HepG2 (cell line): ENCODE data around the gene SFI1. TPM values are rescaled to one million over a fixed set of nuclear protein-coding genes. Genes with fewer than 3 reads are reported as not detected.

Source experiments
- ATAC-seq: fragments of 200-7000 bp; cut with Tn5 transposase; 3 replicates; pipeline ENCODE4 v1.9.1; 2020; ENCODE audit warnings: mild to moderate bottlenecking, moderate library complexity
- BruUV-seq: library from RNA; stranded (reverse); fragments of 400-500 nt; replicated peaks from 2 replicates; lab custom pipeline; 2021; lab: Mats Ljungman, UMichigan
- CTCF ChIA-PET: fragments of 300-600 bp; formaldehyde crosslinking; extraction: SDS; loops from one replicate; lab custom pipeline; 2021; ENCODE audit warnings: low total read pairs, inconsistent platforms, low intra/inter-chr PET ratio; lab: Yijun Ruan, JAX
- POLR2A ChIA-PET: fragments of 350-600 bp; sonication (Branson Sonifier 250); formaldehyde crosslinking; loops from one replicate; lab custom pipeline; 2020; ENCODE audit warnings: antibody characterized with exemption, inconsistent platforms; lab: Yijun Ruan, JAX
- DNase-seq: peaks from one replicate; pipeline ENCODE4 v3.0.0-alpha.2; 2015; ENCODE audit warnings: low spot score
- FAIRE-seq: peaks from 3 replicates; lab custom pipeline; 2011; peaks lifted over from hg19 to GRCh38; lab: Jason Lieb, UNC
- H2AFZ ChIP-seq: one replicate; pipeline ENCODE4 v1.6.1; 2011; ENCODE audit warnings: low read length, inconsistent platforms
- H3K27ac ChIP-seq: fragments of 300-600 bp; 3 replicates; pipeline ENCODE4 v1.8.0; 2011; ENCODE audit warnings: mixed run types, mild to moderate bottlenecking, mixed read lengths, low read length, inconsistent platforms; ENCODE audit not compliant: insufficient read depth; ENCODE audit errors: extremely low read length
- H3K27me3 ChIP-seq, 2 experiments: fragments of 200-600 bp in 1 of 2; 2 replicates in 1 of 2; 3 replicates in 1 of 2; pipeline versions ENCODE4 v1.6.0 to v1.8.0; 2011; ENCODE audit warnings: low read length in 2 of 2, mild to moderate bottlenecking in 2 of 2, moderate library complexity in 2 of 2, inconsistent platforms in 1 of 2; ENCODE audit not compliant: insufficient read depth in 2 of 2, control insufficient read depth in 1 of 2
- H3K36me3 ChIP-seq, 2 experiments: fragments of 200-600 bp in 1 of 2; replicated peaks in 1 of 2; 2 replicates in 1 of 2; 3 replicates in 1 of 2; pipeline versions ENCODE4 v1.5.1 to v1.8.0; 2011; ENCODE audit warnings: low read length in 2 of 2, inconsistent platforms in 1 of 2; ENCODE audit not compliant: insufficient read depth in 2 of 2, control insufficient read depth in 1 of 2
- H3K4me1 ChIP-seq: 2 replicates; pipeline ENCODE4 v1.5.1; 2012; ENCODE audit warnings: low read length, inconsistent platforms; ENCODE audit not compliant: insufficient read depth
- H3K4me2 ChIP-seq: 2 replicates; pipeline ENCODE4 v1.6.0; 2011; ENCODE audit warnings: low read depth, low read length, inconsistent platforms
- H3K4me3 ChIP-seq, 3 experiments: fragments of 200-600 bp in 1 of 3; sonication (generic), shearing (Covaris generic) in 1 of 3; replicated peaks in 1 of 3; 2 replicates each; pipeline ENCODE4 v1.5.1; 2011 to 2016; ENCODE audit warnings: low read length in 3 of 3, inconsistent platforms in 2 of 3, low read depth in 2 of 3, mild to moderate bottlenecking in 2 of 3, control low read depth in 1 of 3, mixed read lengths in 1 of 3; ENCODE audit not compliant: insufficient read depth in 1 of 3
- H3K79me2 ChIP-seq: one replicate; pipeline ENCODE4 v1.6.1; 2011; ENCODE audit warnings: low read length, inconsistent platforms; ENCODE audit not compliant: insufficient read depth
- H3K9ac ChIP-seq: 2 replicates; pipeline ENCODE4 v1.6.0; 2011; ENCODE audit warnings: mild to moderate bottlenecking, low read depth, low read length, inconsistent platforms; ENCODE audit not compliant: insufficient read depth
- H3K9me3 ChIP-seq: 2 replicates; pipeline ENCODE4 v1.5.1; 2012; ENCODE audit warnings: mild to moderate bottlenecking, low read length
- H4K20me1 ChIP-seq: 2 replicates; pipeline ENCODE4 v1.6.0; 2011; ENCODE audit warnings: inconsistent platforms, mild to moderate bottlenecking, low read length, moderate library complexity; ENCODE audit not compliant: insufficient read depth
- CBX1 ChIP-seq: IDR thresholded peaks from one replicate; pipeline ENCODE4 v1.6.1; 2016; ENCODE audit warnings: antibody characterized with exemption, low read depth
- HDAC2 ChIP-seq: sonication (generic); formaldehyde crosslinking; IDR thresholded peaks from 2 replicates; pipeline ENCODE4 v1.4.0; 2020; ENCODE audit warnings: missing genetic modification reagents
- NFE2L1 ChIP-seq: sonication (generic); formaldehyde crosslinking; IDR thresholded peaks from 2 replicates; pipeline ENCODE4 v1.4.0; 2020; ENCODE audit warnings: missing genetic modification reagents, mild to moderate bottlenecking, borderline replicate concordance
- SOX5 ChIP-seq: IDR thresholded peaks from 2 replicates; pipeline ENCODE4 v1.6.1; 2016; ENCODE audit warnings: borderline replicate concordance
- TAF15 ChIP-seq: fragments of 200-400 bp; formaldehyde crosslinking; IDR thresholded peaks from one replicate; pipeline ENCODE4 v1.6.1; 2018; ENCODE audit warnings: mild to moderate bottlenecking, low read depth, low read length; ENCODE audit not compliant: poor library complexity, severe bottlenecking
- ZNF121 ChIP-seq: sonication (generic); formaldehyde crosslinking; IDR thresholded peaks from 2 replicates; pipeline ENCODE4 v1.5.0; 2020; ENCODE audit warnings: mild to moderate bottlenecking, missing genetic modification reagents
- ZNF501 ChIP-seq: sonication (generic); formaldehyde crosslinking; IDR thresholded peaks from 2 replicates; pipeline ENCODE4 v1.5.1; 2020; ENCODE audit warnings: mild to moderate bottlenecking, moderate library complexity, missing genetic modification reagents
- ZNF629 ChIP-seq: sonication (generic); formaldehyde crosslinking; conservative IDR thresholded peaks from 2 replicates; pipeline ENCODE4 v1.5.0; 2020; ENCODE audit warnings: missing genetic modification reagents
- WGBS: methylation state at CpG from one replicate; pipeline ENCODE4 v1.1.6; 2017; ENCODE audit warnings: low lambda C conversion rate; 5-methylcytosine and 5-hydroxymethylcytosine counted together
- in situ Hi-C: cut with HindIII; loops from 2 replicates; pipeline ENCODE4 v1.10.0; 2017; ENCODE audit warnings: low pct_unique_long_range_greater_than_20kb; ENCODE audit not compliant: extremely low pct_ligation_motif_present
- intact Hi-C: fragments of 100-400 bp; cut with micrococcal nuclease; formaldehyde crosslinking; loops from one replicate; pipeline ENCODE4 v1.10.0; 2022; ENCODE audit not compliant: unreplicated experiment
- polyA plus RNA-seq, 8 experiments: library from polyadenylated mRNA; depleted of rRNA in 3 of 8; stranded (reverse) in 7 of 8; unstranded in 1 of 8; fragments of >200 nt; fragmentation: Illumina TruSeq in 4 of 8; extraction: Trizol in 4 of 8; gene quantifications; 2 replicates each; pipeline versions ENCODE4 v1.2.1 to v1.2.3, GENCODE V29; 2011 to 2016; ENCODE audit warnings: low read depth in 4 of 8, missing spikeins in 1 of 8, mixed read lengths in 1 of 8; ENCODE audit not compliant: insufficient read depth in 1 of 8
- total RNA-seq, 5 experiments: library from RNA; depleted of rRNA; stranded (reverse); fragments of >200 nt; fragmentation: Illumina TruSeq; extraction: Trizol; gene quantifications; 2 replicates each; pipeline ENCODE4 v1.2.3, GENCODE V29; 2016; ENCODE audit warnings: low read depth in 1 of 5
- TF ChIP-seq, protein P1 (sequence below): sonication (generic); formaldehyde crosslinking; IDR thresholded peaks from 2 replicates; pipeline ENCODE4 v1.4.0; 2020; ENCODE audit warnings: missing genetic modification reagents; ENCODE audit errors: not compliant biosample characterization
- TF ChIP-seq, protein P2 (sequence below): IDR thresholded peaks from 2 replicates; pipeline ENCODE4 v1.6.1; 2016; ENCODE audit warnings: low read depth
- TF ChIP-seq, protein P3 (sequence below): sonication (generic); formaldehyde crosslinking; IDR thresholded peaks from 2 replicates; pipeline ENCODE4 v1.4.0; 2020; ENCODE audit warnings: low read depth, mild to moderate bottlenecking, missing genetic modification reagents
- TF ChIP-seq, protein P4 (sequence below): sonication (generic); formaldehyde crosslinking; IDR thresholded peaks from 2 replicates; pipeline ENCODE4; 2020; ENCODE audit warnings: missing genetic modification reagents, mild to moderate bottlenecking, borderline replicate concordance
- TF ChIP-seq, protein P5 (sequence below): sonication (generic); formaldehyde crosslinking; IDR thresholded peaks from 2 replicates; pipeline ENCODE4 v1.5.1; 2020; ENCODE audit warnings: mild to moderate bottlenecking, missing genetic modification reagents, moderate library complexity

SFI1 gene
- total and polyA plus RNA-seq, 2 of the 13 experiments (the other 11 are each of a cell fraction or from before 2014, with no cell fraction given): 20.5 to 40.1 TPM

DNA sequence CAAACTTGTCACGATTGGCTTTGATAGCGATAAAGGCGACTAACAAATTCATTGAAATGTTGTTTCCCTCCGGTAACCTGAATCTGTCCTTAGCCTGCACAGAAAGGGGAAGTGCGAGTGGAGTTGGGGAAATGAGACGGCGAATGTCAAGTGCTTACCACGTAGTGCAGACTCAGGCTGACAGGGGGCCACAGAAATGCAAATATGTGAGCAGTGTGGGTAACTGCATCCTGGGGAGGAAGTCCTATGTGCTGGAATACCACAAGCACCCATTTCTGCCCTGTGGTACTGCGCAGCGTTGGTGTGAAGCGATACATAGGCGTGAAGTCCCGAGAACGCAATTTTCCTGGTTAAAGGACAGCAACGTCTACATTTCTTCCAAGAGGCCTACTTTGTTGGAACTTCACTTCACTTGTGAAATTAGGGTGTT is 5.8 kb upstream of the SFI1 start (continued):
- peak; percentile 10; the same call in 1 of the 2 replicates for TF ChIP-seq ZNF501 (CRISPR knock-in tag)
- TF ChIP-seq NFE2L1 (CRISPR knock-in tag): no peak
- TF ChIP-seq, protein P1, sequence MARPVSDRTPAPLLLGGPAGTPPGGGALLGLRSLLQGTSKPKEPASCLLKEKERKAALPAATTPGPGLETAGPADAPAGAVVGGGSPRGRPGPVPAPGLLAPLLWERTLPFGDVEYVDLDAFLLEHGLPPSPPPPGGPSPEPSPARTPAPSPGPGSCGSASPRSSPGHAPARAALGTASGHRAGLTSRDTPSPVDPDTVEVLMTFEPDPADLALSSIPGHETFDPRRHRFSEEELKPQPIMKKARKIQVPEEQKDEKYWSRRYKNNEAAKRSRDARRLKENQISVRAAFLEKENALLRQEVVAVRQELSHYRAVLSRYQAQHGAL (CRISPR knock-in tag): peak; percentile 52
- TF ChIP-seq HDAC2: 0 out of 2 replicates have a peak, but pooled peaks have one; percentile 10
- TF ChIP-seq, protein P2, sequence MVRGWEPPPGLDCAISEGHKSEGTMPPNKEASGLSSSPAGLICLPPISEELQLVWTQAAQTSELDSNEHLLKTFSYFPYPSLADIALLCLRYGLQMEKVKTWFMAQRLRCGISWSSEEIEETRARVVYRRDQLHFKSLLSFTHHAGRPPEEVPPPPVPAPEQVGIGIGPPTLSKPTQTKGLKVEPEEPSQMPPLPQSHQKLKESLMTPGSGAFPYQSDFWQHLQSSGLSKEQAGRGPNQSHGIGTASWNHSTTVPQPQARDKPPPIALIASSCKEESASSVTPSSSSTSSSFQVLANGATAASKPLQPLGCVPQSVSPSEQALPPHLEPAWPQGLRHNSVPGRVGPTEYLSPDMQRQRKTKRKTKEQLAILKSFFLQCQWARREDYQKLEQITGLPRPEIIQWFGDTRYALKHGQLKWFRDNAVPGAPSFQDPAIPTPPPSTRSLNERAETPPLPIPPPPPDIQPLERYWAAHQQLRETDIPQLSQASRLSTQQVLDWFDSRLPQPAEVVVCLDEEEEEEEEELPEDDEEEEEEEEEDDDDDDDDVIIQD (CRISPR knock-in tag): peak; percentile 15; the same call in 1 of the 2 replicates
- TF ChIP-seq, all 625 proteins: peak for 42

DNA sequence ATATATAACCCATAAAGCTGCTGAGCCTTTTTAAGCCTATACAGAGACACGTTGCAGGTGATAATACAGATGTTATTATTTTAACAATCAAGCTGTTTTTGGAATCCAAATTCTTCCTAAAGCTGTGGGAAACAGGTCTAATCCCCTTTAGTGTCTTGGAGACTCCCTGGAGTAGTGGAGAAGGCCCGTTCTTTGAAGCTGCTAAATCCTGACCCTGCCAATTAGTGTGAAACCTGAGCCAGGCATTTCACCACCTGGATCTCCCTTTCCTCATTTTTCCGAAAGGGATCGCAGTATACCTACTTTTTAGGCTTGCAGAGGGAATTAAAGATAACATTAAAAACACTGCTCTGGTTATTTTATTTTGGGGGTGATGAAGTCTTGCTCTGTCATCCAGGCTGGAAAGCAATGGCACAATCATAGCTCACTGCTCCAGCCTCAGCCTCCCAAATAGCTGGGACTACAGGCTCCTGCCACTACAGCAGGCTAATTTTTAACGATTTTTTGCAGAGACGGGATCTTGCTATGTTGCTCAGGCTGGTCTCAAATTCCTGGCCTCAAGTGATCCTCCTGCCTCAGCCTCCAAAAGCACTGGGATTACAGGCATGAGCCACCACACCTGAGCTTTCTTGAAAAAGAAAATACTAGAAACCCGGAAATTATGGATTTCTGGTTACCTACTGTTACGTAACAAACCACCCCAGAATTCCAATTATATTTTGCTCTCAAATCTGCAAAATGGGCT is 4.9 kb upstream of the SFI1 start:
- Histone ChIP-seq H3K9ac (peak overlapping the region; percentile 92), H3K4me2 (peak overlapping the region; percentile 90), H3K4me1 (peaks cover 30% of the 10 kb centered on the region), H4K20me1 (no peaks in the 10 kb centered on the region), H3K9me3 (no peaks in the 10 kb centered on the region), H3K27me3 (no peaks in the 10 kb centered on the region; a peak in 1 of 5 replicates), H3K79me2 (peaks cover 29% of the 10 kb centered on the region), H3K36me3 (peaks cover under 1 to 6% of the 10 kb centered on the region in 2 experiments; a peak in 3 of 5 replicates), H3K27ac (peak overlapping the region; percentile 89), H3K4me3 (peak overlapping the region in 2 of 3 experiments; percentile 73 to 97; a peak in 3 of 6 replicates), H2AFZ (no peak overlapping the region)
- WGBS: 91% methylated on average over 7 of the region's 8 CpGs
- FAIRE-seq (no peak), ATAC-seq (no peak), DNase-seq (no peak)
- BruUV-seq: no TSS peak
- in situ Hi-C loops: no loop called here
- intact Hi-C loops: no loop called here
- ChIA-PET POLR2A (no interaction called here), CTCF (no interaction called here)
- 0 out of 2 replicates have a peak, but pooled peaks have one; percentile 27 for TF ChIP-seq ZNF121 (CRISPR knock-in tag)
- TF ChIP-seq ZNF629 (CRISPR knock-in tag): peak; percentile 39; the same call in 1 of the 2 replicates
- TF ChIP-seq, protein P3, sequence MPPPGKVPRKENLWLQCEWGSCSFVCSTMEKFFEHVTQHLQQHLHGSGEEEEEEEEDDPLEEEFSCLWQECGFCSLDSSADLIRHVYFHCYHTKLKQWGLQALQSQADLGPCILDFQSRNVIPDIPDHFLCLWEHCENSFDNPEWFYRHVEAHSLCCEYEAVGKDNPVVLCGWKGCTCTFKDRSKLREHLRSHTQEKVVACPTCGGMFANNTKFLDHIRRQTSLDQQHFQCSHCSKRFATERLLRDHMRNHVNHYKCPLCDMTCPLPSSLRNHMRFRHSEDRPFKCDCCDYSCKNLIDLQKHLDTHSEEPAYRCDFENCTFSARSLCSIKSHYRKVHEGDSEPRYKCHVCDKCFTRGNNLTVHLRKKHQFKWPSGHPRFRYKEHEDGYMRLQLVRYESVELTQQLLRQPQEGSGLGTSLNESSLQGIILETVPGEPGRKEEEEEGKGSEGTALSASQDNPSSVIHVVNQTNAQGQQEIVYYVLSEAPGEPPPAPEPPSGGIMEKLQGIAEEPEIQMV (CRISPR knock-in tag): no peak
- TF ChIP-seq TAF15: no peak
- no peak for TF ChIP-seq SOX5 (CRISPR knock-in tag)
- no peak for TF ChIP-seq CBX1
- TF ChIP-seq, protein P4, sequence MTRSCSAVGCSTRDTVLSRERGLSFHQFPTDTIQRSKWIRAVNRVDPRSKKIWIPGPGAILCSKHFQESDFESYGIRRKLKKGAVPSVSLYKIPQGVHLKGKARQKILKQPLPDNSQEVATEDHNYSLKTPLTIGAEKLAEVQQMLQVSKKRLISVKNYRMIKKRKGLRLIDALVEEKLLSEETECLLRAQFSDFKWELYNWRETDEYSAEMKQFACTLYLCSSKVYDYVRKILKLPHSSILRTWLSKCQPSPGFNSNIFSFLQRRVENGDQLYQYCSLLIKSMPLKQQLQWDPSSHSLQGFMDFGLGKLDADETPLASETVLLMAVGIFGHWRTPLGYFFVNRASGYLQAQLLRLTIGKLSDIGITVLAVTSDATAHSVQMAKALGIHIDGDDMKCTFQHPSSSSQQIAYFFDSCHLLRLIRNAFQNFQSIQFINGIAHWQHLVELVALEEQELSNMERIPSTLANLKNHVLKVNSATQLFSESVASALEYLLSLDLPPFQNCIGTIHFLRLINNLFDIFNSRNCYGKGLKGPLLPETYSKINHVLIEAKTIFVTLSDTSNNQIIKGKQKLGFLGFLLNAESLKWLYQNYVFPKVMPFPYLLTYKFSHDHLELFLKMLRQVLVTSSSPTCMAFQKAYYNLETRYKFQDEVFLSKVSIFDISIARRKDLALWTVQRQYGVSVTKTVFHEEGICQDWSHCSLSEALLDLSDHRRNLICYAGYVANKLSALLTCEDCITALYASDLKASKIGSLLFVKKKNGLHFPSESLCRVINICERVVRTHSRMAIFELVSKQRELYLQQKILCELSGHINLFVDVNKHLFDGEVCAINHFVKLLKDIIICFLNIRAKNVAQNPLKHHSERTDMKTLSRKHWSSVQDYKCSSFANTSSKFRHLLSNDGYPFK (CRISPR knock-in tag): no peak
- TF ChIP-seq, protein P5, sequence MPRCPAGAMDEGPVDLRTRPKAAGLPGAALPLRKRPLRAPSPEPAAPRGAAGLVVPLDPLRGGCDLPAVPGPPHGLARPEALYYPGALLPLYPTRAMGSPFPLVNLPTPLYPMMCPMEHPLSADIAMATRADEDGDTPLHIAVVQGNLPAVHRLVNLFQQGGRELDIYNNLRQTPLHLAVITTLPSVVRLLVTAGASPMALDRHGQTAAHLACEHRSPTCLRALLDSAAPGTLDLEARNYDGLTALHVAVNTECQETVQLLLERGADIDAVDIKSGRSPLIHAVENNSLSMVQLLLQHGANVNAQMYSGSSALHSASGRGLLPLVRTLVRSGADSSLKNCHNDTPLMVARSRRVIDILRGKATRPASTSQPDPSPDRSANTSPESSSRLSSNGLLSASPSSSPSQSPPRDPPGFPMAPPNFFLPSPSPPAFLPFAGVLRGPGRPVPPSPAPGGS (CRISPR knock-in tag): no peak
